Skeletal muscle tissue (tissue), 4 donors: Measurements from ENCODE around the gene LSM14B. TPM values are rescaled to one million over a fixed set of nuclear protein-coding genes. Genes with fewer than 3 reads are reported as not detected.

Experiments
- H3K27ac ChIP-seq: one replicate; pipeline ENCODE4 v1.7.0; 2013; ENCODE audit warnings: mild to moderate bottlenecking, low read depth, low read length, inconsistent platforms
- H3K27me3 ChIP-seq, 3 donors: one replicate each; pipeline ENCODE4 v1.7.0; 2013; ENCODE audit warnings: low read length in 3 of 3; ENCODE audit not compliant: control insufficient read depth in 3 of 3, insufficient read depth in 3 of 3
- H3K36me3 ChIP-seq, 3 donors: one replicate each; pipeline ENCODE4 v1.7.0; 2013; ENCODE audit warnings: low read length in 3 of 3; ENCODE audit not compliant: control insufficient read depth in 3 of 3, insufficient read depth in 3 of 3
- H3K4me1 ChIP-seq, 3 donors: one replicate each; pipeline ENCODE4 v1.7.0; 2013; ENCODE audit warnings: low read length in 3 of 3, mild to moderate bottlenecking in 3 of 3; ENCODE audit not compliant: control insufficient read depth in 3 of 3, insufficient read depth in 3 of 3
- H3K4me3 ChIP-seq, 3 donors: one replicate each; pipeline ENCODE4 v1.7.0; 2013; ENCODE audit warnings: low read length in 3 of 3
- H3K9ac ChIP-seq, 3 donors: one replicate each; pipeline ENCODE4 v1.7.0; 2013; ENCODE audit warnings: low read length in 3 of 3, mild to moderate bottlenecking in 3 of 3, moderate library complexity in 2 of 3, low read depth in 1 of 3
- H3K9me3 ChIP-seq, 3 donors: one replicate each; pipeline ENCODE4 v1.7.0; 2013; ENCODE audit warnings: low read length in 3 of 3; ENCODE audit not compliant: control insufficient read depth in 3 of 3
- total RNA-seq: library from RNA; depleted of rRNA; stranded (reverse); fragments of >200 nt; gene quantifications from one replicate; pipeline ENCODE4 v1.2.3, GENCODE V29; 2014
- donor health status: Osteomylitis.

Gene LSM14B
- total RNA-seq, 1 donor from 2014 or later: 53.8 TPM

DNA sequence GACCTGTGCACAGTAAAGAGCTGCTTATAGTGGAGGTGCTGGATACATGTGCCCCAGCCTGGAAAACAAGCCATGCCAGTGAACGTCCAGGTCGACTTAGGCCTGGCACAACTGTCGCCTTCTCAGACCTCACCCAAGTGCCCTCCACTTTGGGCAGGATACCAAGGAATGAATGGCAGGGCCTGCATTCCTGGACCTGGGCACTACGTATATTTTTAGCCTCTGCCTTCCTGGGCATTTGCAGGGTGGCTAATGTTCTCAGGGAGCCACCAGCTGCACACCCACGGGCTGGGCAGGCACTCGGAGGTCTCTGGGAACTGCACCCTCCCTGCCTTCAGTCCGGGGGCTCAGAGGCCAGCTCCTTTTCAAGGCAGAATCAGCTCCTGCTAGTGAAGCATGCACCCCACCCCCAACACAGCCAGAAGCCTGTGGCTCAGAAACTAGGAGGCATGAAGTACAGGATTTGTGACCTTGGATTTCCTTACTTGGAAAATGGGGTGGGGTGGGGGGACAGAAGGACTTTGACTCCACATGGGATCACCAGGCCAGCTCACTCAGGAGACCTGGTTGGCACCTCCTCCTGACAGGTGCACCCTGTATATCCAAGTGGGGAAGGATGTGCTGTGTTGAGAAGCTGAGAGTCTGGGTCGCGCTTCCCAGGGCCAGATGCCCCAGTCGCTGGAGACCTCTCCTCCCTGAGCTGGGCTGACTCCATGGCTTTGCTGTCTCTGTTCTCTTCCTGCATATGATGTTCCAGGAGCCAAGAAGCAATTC lies 2.5 kb upstream of the LSM14B start:
- Histone ChIP-seq H3K36me3 (peaks cover 3 to 9% (median 5%) of the 10 kb centered on the region in 3 donors), H3K27me3 (peaks cover 0 to 7% (median 3%) of the 10 kb centered on the region in 3 donors), H3K27ac (peak overlapping the region; percentile 100), H3K9ac (peak overlapping the region; percentile 83 to 96 (median 90)), H3K4me3 (peak overlapping the region; percentile 38 to 67 (median 51)), H3K9me3 (no peaks in the 10 kb centered on the region), H3K4me1 (peaks cover 50 to 62% (median 56%) of the 10 kb centered on the region in 3 donors)

DNA sequence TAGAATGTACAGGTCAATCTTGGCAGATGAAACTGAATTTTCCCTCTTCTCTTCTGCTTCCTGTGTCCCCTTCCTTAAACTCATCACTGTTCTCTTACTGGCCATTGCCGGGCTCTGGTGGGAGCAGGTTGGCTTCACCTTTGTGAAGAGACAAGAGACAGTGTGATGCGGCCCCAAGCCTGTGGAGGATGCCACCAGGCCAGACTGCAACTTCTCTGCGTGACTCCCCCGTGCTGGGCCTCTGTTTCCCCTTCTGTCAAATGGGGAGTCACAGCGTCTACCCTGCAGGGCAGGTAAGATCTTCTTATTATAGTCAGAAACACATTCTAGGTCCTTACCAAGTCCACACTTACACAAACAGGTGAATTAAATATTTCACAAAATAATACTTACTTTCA lies 1.9 kb upstream of the LSM14B start:
- Histone ChIP-seq H3K9ac (peak overlapping the region; percentile 90 to 96 (median 91)), H3K4me3 (peak overlapping the region; percentile 38 to 67 (median 51)), H3K27ac (peak overlapping the region; percentile 100), H3K27me3 (peaks cover 0 to 7% (median 3%) of the 10 kb centered on the region in 3 donors), H3K36me3 (peaks cover 8 to 13% (median 9%) of the 10 kb centered on the region in 3 donors), H3K9me3 (no peaks in the 10 kb centered on the region), H3K4me1 (peaks cover 50 to 67% (median 58%) of the 10 kb centered on the region in 3 donors)

DNA sequence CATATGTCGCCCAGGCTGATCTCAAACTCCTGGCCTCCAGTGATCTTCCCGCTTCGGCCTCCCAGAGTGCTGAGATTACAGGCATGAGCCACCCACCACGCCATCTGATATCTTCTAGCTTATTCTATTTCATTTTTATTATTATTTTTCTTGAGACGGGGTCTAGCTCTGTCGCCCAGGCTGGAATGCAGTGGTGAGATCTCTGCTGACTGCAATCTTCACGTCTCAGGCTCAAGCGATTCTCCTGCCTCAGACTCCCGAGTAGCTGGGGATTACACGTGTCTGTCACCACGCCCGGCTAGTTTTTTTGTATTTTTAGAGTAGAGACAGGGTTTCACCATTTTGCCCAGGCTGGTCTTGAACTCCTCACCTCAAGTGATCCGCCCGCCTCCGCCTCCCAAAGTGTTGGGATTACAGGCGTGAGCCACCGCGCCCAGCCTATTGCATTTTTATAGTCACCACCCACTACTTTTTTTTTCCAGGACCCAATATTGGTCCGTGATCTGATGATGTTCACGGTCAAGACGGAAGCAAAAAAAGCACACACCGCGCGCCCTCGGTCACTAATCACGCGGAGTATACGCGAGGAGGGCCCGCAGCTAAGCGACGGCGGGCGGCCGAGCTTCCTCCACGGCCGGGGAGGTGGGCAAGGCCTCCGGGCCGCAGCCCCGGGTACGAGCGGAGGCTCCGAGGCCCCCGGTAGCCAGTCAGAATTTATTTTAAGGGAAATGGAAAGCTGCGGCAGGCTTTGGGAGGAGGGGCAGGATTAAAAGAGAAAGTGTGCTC lies 1.1 kb upstream of the LSM14B start:
- H3K27ac ChIP-seq: peak overlapping the region; percentile 100
- H3K27me3 ChIP-seq: peaks cover 0 to 7% (median 3%) of the 10 kb centered on the region in 3 donors
- H3K9ac ChIP-seq: peak overlapping the region; percentile 90 to 96 (median 91)
- peaks cover 14 to 19% (median 18%) of the 10 kb centered on the region in 3 donors for H3K36me3 ChIP-seq
- no peaks in the 10 kb centered on the region for H3K9me3 ChIP-seq
- peaks cover 50 to 67% (median 58%) of the 10 kb centered on the region in 3 donors for H3K4me1 ChIP-seq
- H3K4me3 ChIP-seq: peak overlapping the region; percentile 71 to 75 (median 71)

DNA sequence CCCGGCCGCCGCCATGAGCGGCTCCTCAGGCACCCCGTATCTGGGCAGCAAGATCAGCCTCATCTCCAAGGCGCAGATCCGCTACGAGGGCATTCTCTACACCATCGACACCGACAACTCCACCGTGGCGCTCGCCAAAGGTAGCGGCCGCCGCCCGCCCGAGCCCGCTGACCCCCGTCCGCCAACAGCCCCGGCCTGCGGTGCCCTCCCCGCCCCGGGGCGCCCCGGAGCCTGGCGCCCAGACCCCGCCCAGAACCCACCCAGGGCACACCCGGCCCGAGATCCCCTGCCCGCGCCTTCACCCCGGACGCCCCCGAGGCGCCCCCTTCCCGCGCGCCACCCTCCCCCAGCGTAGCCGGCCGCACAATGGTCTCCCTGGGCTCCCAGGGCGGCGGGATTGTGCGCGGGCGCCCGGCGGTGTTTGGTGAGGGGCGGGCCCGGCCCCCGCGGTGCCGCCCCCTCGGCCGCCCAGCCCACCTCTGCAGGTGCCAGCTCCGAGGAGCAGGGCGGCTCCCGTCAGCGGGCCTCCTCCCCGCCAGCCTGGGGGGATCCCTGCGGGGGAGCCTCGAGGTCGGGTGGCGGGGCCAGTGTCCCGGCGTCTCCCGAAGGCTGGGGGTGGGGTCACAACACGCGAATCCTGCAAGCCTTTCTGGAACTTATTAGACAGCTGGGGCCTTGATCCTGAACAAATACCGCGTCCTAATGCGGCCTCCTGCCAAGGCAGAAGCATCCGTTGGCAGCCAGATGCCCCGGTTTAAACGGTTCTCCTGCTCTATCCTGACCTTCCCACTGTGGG lies 577 bp downstream of the LSM14B start:
- Histone ChIP-seq H3K27ac (peak overlapping the region; percentile 86), H3K9ac (peak overlapping the region; percentile 82 to 88 (median 86)), H3K36me3 (peaks cover 29 to 36% (median 32%) of the 10 kb centered on the region in 3 donors), H3K27me3 (peaks cover 0 to 4% (median 3%) of the 10 kb centered on the region in 3 donors), H3K4me1 (peaks cover 41 to 64% (median 49%) of the 10 kb centered on the region in 3 donors), H3K4me3 (peak overlapping the region; percentile 74 to 83 (median 82)), H3K9me3 (no peaks in the 10 kb centered on the region)

DNA sequence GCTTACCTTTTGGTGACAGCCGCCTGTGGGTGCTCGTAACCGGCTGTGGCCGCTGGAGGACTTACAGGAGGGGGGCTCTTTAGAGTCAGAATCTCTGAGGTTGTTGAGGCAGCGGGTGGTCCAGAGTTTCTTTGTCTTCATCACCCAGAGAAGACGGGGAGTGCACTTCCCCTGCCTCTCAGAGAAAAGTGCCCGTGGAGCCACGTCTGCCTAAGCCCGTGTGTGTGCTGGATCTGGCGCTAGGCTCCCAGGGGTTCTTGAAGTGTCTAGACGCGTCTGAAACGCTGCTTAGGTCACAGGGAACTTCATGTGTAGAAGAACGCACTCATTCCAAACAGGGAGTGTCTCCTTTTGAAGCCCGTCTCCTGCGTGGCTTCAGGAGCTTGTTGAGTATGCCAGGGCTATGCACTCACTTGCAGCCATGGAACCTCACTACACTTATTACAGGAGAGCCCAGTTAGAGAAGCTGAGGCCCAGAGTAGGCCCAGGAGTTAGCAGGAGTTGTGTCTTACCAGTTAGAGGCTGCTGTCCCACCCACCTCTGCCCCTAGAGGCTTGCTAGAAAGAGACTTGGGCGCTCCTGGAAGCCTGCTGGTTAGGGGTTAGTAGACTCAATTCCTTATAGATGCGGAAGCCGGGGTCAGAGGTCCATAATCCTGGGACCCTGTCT lies 1.3 kb downstream of the LSM14B start:
- Histone ChIP-seq H3K4me1 (peaks cover 34 to 64% (median 42%) of the 10 kb centered on the region in 3 donors), H3K9ac (peak overlapping the region; percentile 82 to 88 (median 86)), H3K27ac (peak overlapping the region; percentile 86), H3K36me3 (peaks cover 33 to 41% (median 39%) of the 10 kb centered on the region in 3 donors), H3K4me3 (peak overlapping the region; percentile 72 to 83 (median 82)), H3K9me3 (no peaks in the 10 kb centered on the region), H3K27me3 (peaks cover 0 to 3% (median 3%) of the 10 kb centered on the region in 3 donors)

DNA sequence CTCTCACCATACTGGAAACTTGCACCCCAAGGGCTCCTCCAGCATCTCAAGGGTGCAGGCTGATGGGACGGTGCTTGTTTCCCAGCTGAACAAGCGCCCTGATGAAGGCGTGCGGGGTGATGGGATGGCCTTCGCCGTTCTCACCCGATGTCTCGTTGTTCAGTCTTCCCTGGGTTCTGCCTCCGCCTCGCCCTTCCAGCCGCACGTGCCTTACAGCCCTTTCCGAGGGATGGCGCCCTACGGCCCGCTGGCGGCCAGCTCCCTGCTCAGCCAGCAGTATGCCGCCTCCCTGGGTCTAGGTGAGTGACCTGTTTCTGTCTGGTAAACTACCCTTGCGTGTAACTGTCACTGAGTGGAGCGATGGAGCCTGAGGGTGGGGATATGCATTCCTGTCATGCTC lies 3.9 kb downstream of the LSM14B start:
- Histone ChIP-seq H3K27me3 (no peaks in the 10 kb centered on the region), H3K27ac (no peak overlapping the region), H3K36me3 (peaks cover 54 to 66% (median 61%) of the 10 kb centered on the region in 3 donors), H3K9me3 (no peaks in the 10 kb centered on the region), H3K4me3 (no peak overlapping the region), H3K4me1 (peaks cover 11 to 45% (median 23%) of the 10 kb centered on the region in 3 donors), H3K9ac (peak overlapping the region in 2 of 3 donors; percentile 6 to 33)

DNA sequence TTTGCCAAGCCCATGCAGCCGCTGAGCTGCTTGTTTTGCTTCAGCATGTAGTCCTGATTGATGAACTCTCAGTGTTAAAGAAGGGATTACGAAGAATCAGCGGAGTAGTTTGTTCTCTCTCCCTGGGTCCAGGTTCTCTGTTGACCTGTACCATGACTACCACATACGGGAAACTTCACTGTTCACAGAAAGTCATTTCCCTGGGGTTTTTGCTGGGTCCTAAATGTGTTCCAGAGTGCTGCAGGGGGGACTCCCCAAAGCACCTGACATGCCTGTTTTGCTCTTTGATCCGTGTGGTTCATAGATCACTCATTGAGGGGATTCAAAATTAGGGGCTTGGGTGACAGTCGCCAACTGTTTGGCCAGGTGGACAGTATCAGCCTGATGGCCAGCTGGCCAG lies 5.5 kb downstream of the LSM14B start:
- H3K9me3 ChIP-seq: no peaks in the 10 kb centered on the region
- no peak overlapping the region for H3K27ac ChIP-seq
- H3K4me3 ChIP-seq: no peak overlapping the region
- peaks cover 70 to 81% (median 77%) of the 10 kb centered on the region in 3 donors for H3K36me3 ChIP-seq
- H3K9ac ChIP-seq: no peak overlapping the region
- H3K4me1 ChIP-seq: peaks cover 26 to 57% (median 35%) of the 10 kb centered on the region in 3 donors
- H3K27me3 ChIP-seq: no peaks in the 10 kb centered on the region

DNA sequence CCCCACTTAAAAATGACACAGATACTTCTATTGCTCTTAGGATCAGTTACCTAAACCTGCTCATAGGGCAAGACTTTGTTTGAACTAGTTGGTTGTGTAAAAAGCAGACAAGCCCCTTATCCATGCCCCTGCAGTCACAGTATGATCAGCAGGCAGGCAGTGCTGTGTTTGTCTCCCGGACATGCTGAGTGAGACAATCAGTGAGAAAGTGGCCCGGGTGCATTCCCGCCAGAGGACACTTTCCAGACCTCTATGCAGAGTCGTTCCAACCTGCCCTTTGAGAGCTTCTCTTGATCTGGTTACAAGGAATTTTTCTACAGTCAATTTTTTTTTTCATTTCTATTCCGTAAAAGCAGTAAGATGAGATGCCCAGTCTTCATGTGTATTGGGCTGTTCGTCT lies 6.2 kb downstream of the LSM14B start:
- no peak overlapping the region for H3K9ac ChIP-seq
- peaks cover 29 to 57% (median 38%) of the 10 kb centered on the region in 3 donors for H3K4me1 ChIP-seq
- no peak overlapping the region for H3K27ac ChIP-seq
- peaks cover 77 to 82% (median 81%) of the 10 kb centered on the region in 3 donors for H3K36me3 ChIP-seq
- no peaks in the 10 kb centered on the region for H3K27me3 ChIP-seq
- no peak overlapping the region for H3K4me3 ChIP-seq
- H3K9me3 ChIP-seq: no peaks in the 10 kb centered on the region
